Measurements from ENCODE around the gene OR51B4. TPM values are rescaled to one million over a fixed set of nuclear protein-coding genes. Genes with fewer than 3 reads are reported as not detected.

OR51B4 gene
- total and polyA plus RNA-seq, 2 donors (not counting 3 experiments of a cell fraction or from before 2014, with no cell fraction given) = 0.08 TPM; not detected in 1

- no peak for TF ChIP-seq MYC (IDR thresholded peaks at IDR 0.05; ENCODE audit: low read depth, low read length)
- TF ChIP-seq FOS (IDR thresholded peaks at IDR 0.05; ENCODE audit: borderline replicate concordance, insufficient read depth, low read length) = no peak
- Histone ChIP-seq H3K9me1 (replicated peaks; ENCODE audit: control insufficient read depth, extremely low read depth, insufficient read depth, low read length) (no peaks in the 10 kb centered on the region), H3K4me3 (replicated peaks in 1 of 3; ENCODE audit: insufficient read depth in 1 of 3, low read depth in 1 of 3, low read length in 3 of 3) (no peak overlapping the region), H3K9ac (replicated peaks; ENCODE audit: extremely low read depth, insufficient read depth, low read length) (no peak overlapping the region), H3K36me3 (ENCODE audit: control insufficient read depth in 2 of 2, extremely low read depth in 1 of 2, insufficient read depth in 2 of 2, low read length in 2 of 2) (no peaks in the 10 kb centered on the region), H3K79me2 (ENCODE audit: control insufficient read depth, insufficient read depth, low read length) (no peaks in the 10 kb centered on the region), H3K4me1 (ENCODE audit: control insufficient read depth, extremely low read depth, insufficient read depth, low read length) (no peaks in the 10 kb centered on the region), H3K4me2 (ENCODE audit: insufficient read depth, low read length) (no peak overlapping the region), H3K9me3 (replicated peaks; ENCODE audit: control insufficient read depth, insufficient read depth, low read length) (no peaks in the 10 kb centered on the region), H3K27me3 (ENCODE audit: control insufficient read depth in 2 of 2, insufficient read depth in 2 of 2, low read length in 2 of 2) (no peaks in the 10 kb centered on the region), H3K27ac (ENCODE audit: insufficient read depth, low read depth, low read length) (no peak overlapping the region), H4K20me1 (replicated peaks; ENCODE audit: control insufficient read depth, extremely low read depth, insufficient read depth, low read length) (no peaks in the 10 kb centered on the region), H2AFZ (ENCODE audit: low read depth, low read length) (no peak overlapping the region)
- dilution Hi-C loops (cut with MboI; ENCODE audit: extremely low pct_ligation_motif_present, low sequenced_read_pairs) = no loop called here
- DNase-seq (ENCODE audit: low read depth, low spot score) = no peak
- FAIRE-seq = no peak
- ChIA-PET POLR2A (no interaction called here), CTCF (no interaction called here)
- intact Hi-C loops (cut with micrococcal nuclease) = loop anchor here (2.0 kb wide), 1 partner anchor 32 kb away; no protein-coding TSS in a partner anchor
- no TSS peak for BruUV-seq (replicated peaks)
Measured at GRCh38 chr11:5267033-5267563, 34.6 kb downstream of the OR51B4 start.

GRCh38 chr11:5266609-5267008, 35.1 kb downstream of the OR51B4 start:
- TF ChIP-seq POLR2A (IDR thresholded peaks at IDR 0.05; ENCODE audit: low read depth, low read length) (no peak), GATA2 (IDR thresholded peaks at IDR 0.05; ENCODE audit: insufficient read depth, insufficient read length, low read depth, low read length) (no peak), EZH2 (IDR thresholded peaks at IDR 0.05; ENCODE audit: borderline replicate concordance, low read depth, low read length, severe bottlenecking) (no peak), POLR2AphosphoS5 (IDR thresholded peaks at IDR 0.05; ENCODE audit: insufficient read depth, low read depth, low read length) (no peak), MAX (IDR thresholded peaks at IDR 0.05; ENCODE audit: insufficient read depth, insufficient read length) (no peak), JUN (IDR thresholded peaks at IDR 0.05; ENCODE audit: borderline replicate concordance, insufficient read depth, insufficient read length, low read depth) (no peak), CTCF (IDR thresholded peaks at IDR 0.05; ENCODE audit: extremely low read depth in 1 of 2, insufficient read depth in 1 of 2, low read depth in 1 of 2, low read length in 2 of 2) (no peak), MYC (IDR thresholded peaks at IDR 0.05; ENCODE audit: low read depth, low read length) (no peak), FOS (IDR thresholded peaks at IDR 0.05; ENCODE audit: borderline replicate concordance, insufficient read depth, low read length) (no peak)
- H3K9me1 ChIP-seq (replicated peaks; ENCODE audit: control insufficient read depth, extremely low read depth, insufficient read depth, low read length) = no peaks in the 10 kb centered on the region
- dilution Hi-C loops (cut with MboI; ENCODE audit: extremely low pct_ligation_motif_present, low sequenced_read_pairs) = no loop called here
- no peaks in the 10 kb centered on the region for H3K79me2 ChIP-seq (ENCODE audit: control insufficient read depth, insufficient read depth, low read length)
- intact Hi-C loops (cut with micrococcal nuclease) = loop anchor here (2.0 kb wide), 1 partner anchor 32 kb away; no protein-coding TSS in a partner anchor
- H3K36me3 ChIP-seq (ENCODE audit: control insufficient read depth in 2 of 2, extremely low read depth in 1 of 2, insufficient read depth in 2 of 2, low read length in 2 of 2) = no peaks in the 10 kb centered on the region
- no peaks in the 10 kb centered on the region for H3K4me1 ChIP-seq (ENCODE audit: control insufficient read depth, extremely low read depth, insufficient read depth, low read length)
- FAIRE-seq (no peak), DNase-seq (ENCODE audit: low read depth, low spot score) (no peak)
- H3K27ac ChIP-seq (ENCODE audit: insufficient read depth, low read depth, low read length) = no peak overlapping the region
- no peak overlapping the region for H3K4me3 ChIP-seq (replicated peaks in 1 of 3; ENCODE audit: insufficient read depth in 1 of 3, low read depth in 1 of 3, low read length in 3 of 3)
- H3K9ac ChIP-seq (replicated peaks; ENCODE audit: extremely low read depth, insufficient read depth, low read length) = no peak overlapping the region
- ChIA-PET CTCF (no interaction called here), POLR2A (no interaction called here)
- H3K4me2 ChIP-seq (ENCODE audit: insufficient read depth, low read length) = no peak overlapping the region
- H2AFZ ChIP-seq (ENCODE audit: low read depth, low read length) = no peak overlapping the region
- no TSS peak for BruUV-seq (replicated peaks)
- H4K20me1 ChIP-seq (replicated peaks; ENCODE audit: control insufficient read depth, extremely low read depth, insufficient read depth, low read length) = no peaks in the 10 kb centered on the region
- no peaks in the 10 kb centered on the region for H3K27me3 ChIP-seq (ENCODE audit: control insufficient read depth in 2 of 2, insufficient read depth in 2 of 2, low read length in 2 of 2)
- H3K9me3 ChIP-seq (replicated peaks; ENCODE audit: control insufficient read depth, insufficient read depth, low read length) = no peaks in the 10 kb centered on the region
